ENCODE measurements around the gene PROP1.
"Not testable (repeated sequence)": the region's sequence is repeated elsewhere in the genome, so short reads cannot be mapped to it uniquely, and the experiment has no call there.

Gene PROP1

GRCh38 chr5:177945145-177945544 lies 50.9 kb downstream of the PROP1 start:
- not testable (repeated sequence) for DNase-seq (ENCODE audit: low read depth in 2 of 2)

GRCh38 chr5:177943805-177944736 lies 52.0 kb downstream of the PROP1 start:
- not testable (repeated sequence) for DNase-seq (ENCODE audit: low read depth in 2 of 2)

- DNase-seq (ENCODE audit: low read depth in 2 of 2), result not testable (repeated sequence)
Measured at GRCh38 chr5:177942896-177943295, 53.1 kb downstream of the PROP1 start.

Measured in stimulated activated CD4-positive, alpha-beta T cell treated with anti-CD3 and anti-CD28 coated beads, Interleukin-15, amount 100 ng/mL, for 48 hours (primary cell).